Activated naive CD4-positive, alpha-beta T cell treated with anti-CD3 and anti-CD28 coated beads, Interleukin-2, amount 10 ng/mL, durations not matched to agents 7 days and 5 days (primary cell): ENCODE results near the gene BTBD18.

Source experiments
- CTCF ChIA-PET: fragments of 350-600 bp; sonication (Branson Sonifier 250); formaldehyde crosslinking; loops from one replicate; lab custom pipeline; 2021; ENCODE audit warnings: antibody characterized with exemption; lab: Charles Lee
- DNase-seq: peaks from one replicate; pipeline ENCODE4 v3.0.0-alpha.2; 2020
- H3K27ac Mint-ChIP-seq: one replicate; pipeline ENCODE4 v1.8.0; 2021; ENCODE audit warnings: mild to moderate bottlenecking, moderate library complexity, mixed read lengths
- H3K27me3 Mint-ChIP-seq: one replicate; pipeline ENCODE4 v1.8.0; 2021; ENCODE audit warnings: mild to moderate bottlenecking, mixed read lengths
- H3K36me3 Mint-ChIP-seq: one replicate; pipeline ENCODE4 v1.8.0; 2021; ENCODE audit warnings: mixed read lengths
- H3K4me1 Mint-ChIP-seq: one replicate; pipeline ENCODE4 v1.8.0; 2021; ENCODE audit warnings: mixed read lengths
- H3K4me3 Mint-ChIP-seq: one replicate; pipeline ENCODE4 v1.8.0; 2021; ENCODE audit warnings: mild to moderate bottlenecking, moderate library complexity, mixed read lengths
- H3K9me3 Mint-ChIP-seq: one replicate; pipeline ENCODE4 v1.8.0; 2021; ENCODE audit warnings: mixed read lengths

BTBD18 gene

GRCh38 chr11:57786436-57786835 is 34.8 kb upstream of the BTBD18 start:
- Mint-ChIP-seq H3K4me3 (no peak overlapping the region), H3K4me1 (peaks cover 28% of the 10 kb centered on the region), H3K9me3 (no peaks in the 10 kb centered on the region), H3K27ac (no peak overlapping the region), H3K27me3 (peaks cover 2% of the 10 kb centered on the region), H3K36me3 (peaks cover 2% of the 10 kb centered on the region)
- CTCF ChIA-PET = no interaction called here
- DNase-seq = no peak

GRCh38 chr11:57785072-57785471 is 33.5 kb upstream of the BTBD18 start:
- no peak for DNase-seq
- Mint-ChIP-seq H3K4me3 (no peak overlapping the region), H3K27me3 (peaks cover 3% of the 10 kb centered on the region), H3K27ac (no peak overlapping the region), H3K4me1 (peaks cover 27% of the 10 kb centered on the region), H3K9me3 (no peaks in the 10 kb centered on the region), H3K36me3 (no peaks in the 10 kb centered on the region)
- CTCF ChIA-PET = interaction anchor here (0.6 to 1.8 kb wide), 5 partner anchors 15 to 78 kb away, joined by 3 to 10 read pairs (median 3); partner anchors contain the start of gene BTBD18

- peaks cover 17% of the 10 kb centered on the region for H3K4me1 Mint-ChIP-seq
- H3K36me3 Mint-ChIP-seq = no peaks in the 10 kb centered on the region
- no peak overlapping the region for H3K4me3 Mint-ChIP-seq
- no peaks in the 10 kb centered on the region for H3K9me3 Mint-ChIP-seq
- CTCF ChIA-PET = no interaction called here
- H3K27ac Mint-ChIP-seq = no peak overlapping the region
- DNase-seq = no peak
- H3K27me3 Mint-ChIP-seq = peaks cover 3% of the 10 kb centered on the region
Observed at GRCh38 chr11:57781529-57781943, 29.9 kb upstream of the BTBD18 start.

- Mint-ChIP-seq H3K4me1 (peaks cover 20% of the 10 kb centered on the region), H3K36me3 (no peaks in the 10 kb centered on the region), H3K27ac (no peak overlapping the region), H3K9me3 (no peaks in the 10 kb centered on the region), H3K27me3 (peaks cover 3% of the 10 kb centered on the region), H3K4me3 (no peak overlapping the region)
- CTCF ChIA-PET = interaction anchor here (0.9 kb wide), 1 partner anchor 21 kb away, joined by 3 read pairs; no protein-coding TSS in a partner anchor
- DNase-seq = no peak
Observed at GRCh38 chr11:57779276-57779675, 27.7 kb upstream of the BTBD18 start.

- H3K27me3 Mint-ChIP-seq = peaks cover 3% of the 10 kb centered on the region
- CTCF ChIA-PET = interaction anchor here (0.9 kb wide), 1 partner anchor 22 kb away, joined by 3 read pairs; no protein-coding TSS in a partner anchor
- no peaks in the 10 kb centered on the region for H3K9me3 Mint-ChIP-seq
- no peak overlapping the region for H3K27ac Mint-ChIP-seq
- no peak for DNase-seq
- H3K36me3 Mint-ChIP-seq = no peaks in the 10 kb centered on the region
- peaks cover 20% of the 10 kb centered on the region for H3K4me1 Mint-ChIP-seq
- H3K4me3 Mint-ChIP-seq = no peak overlapping the region
Observed at GRCh38 chr11:57778318-57779037, 26.9 kb upstream of the BTBD18 start.

GRCh38 chr11:57777969-57778317 is 26.3 kb upstream of the BTBD18 start:
- no peak overlapping the region for H3K27ac Mint-ChIP-seq
- H3K4me3 Mint-ChIP-seq = no peak overlapping the region
- peaks cover 20% of the 10 kb centered on the region for H3K4me1 Mint-ChIP-seq
- no peak for DNase-seq
- no peaks in the 10 kb centered on the region for H3K9me3 Mint-ChIP-seq
- H3K27me3 Mint-ChIP-seq = peaks cover 3% of the 10 kb centered on the region
- CTCF ChIA-PET = interaction anchor here (2.1 kb wide), 1 partner anchor 23 kb away, joined by 5 read pairs; no protein-coding TSS in a partner anchor
- H3K36me3 Mint-ChIP-seq = no peaks in the 10 kb centered on the region

GRCh38 chr11:57776577-57777210 is 25.1 kb upstream of the BTBD18 start:
- H3K36me3 Mint-ChIP-seq = no peaks in the 10 kb centered on the region
- peaks cover 3% of the 10 kb centered on the region for H3K27me3 Mint-ChIP-seq
- no peak overlapping the region for H3K4me3 Mint-ChIP-seq
- no peak for DNase-seq
- no peak overlapping the region for H3K27ac Mint-ChIP-seq
- H3K4me1 Mint-ChIP-seq = peaks cover 16% of the 10 kb centered on the region
- CTCF ChIA-PET = interaction anchor here (2.1 kb wide), 1 partner anchor 24 kb away, joined by 5 read pairs; no protein-coding TSS in a partner anchor
- H3K9me3 Mint-ChIP-seq = no peaks in the 10 kb centered on the region

- Mint-ChIP-seq H3K27me3 (no peaks in the 10 kb centered on the region), H3K9me3 (no peaks in the 10 kb centered on the region), H3K4me1 (peaks cover 10% of the 10 kb centered on the region), H3K27ac (no peak overlapping the region), H3K4me3 (no peak overlapping the region), H3K36me3 (no peaks in the 10 kb centered on the region)
- CTCF ChIA-PET = interaction anchor here (2.1 kb wide), 1 partner anchor 25 kb away, joined by 5 read pairs; no protein-coding TSS in a partner anchor
- DNase-seq = no peak
Observed at GRCh38 chr11:57776031-57776521, 24.5 kb upstream of the BTBD18 start.

GRCh38 chr11:57775491-57775890 is 23.9 kb upstream of the BTBD18 start:
- CTCF ChIA-PET = no interaction called here
- H3K4me3 Mint-ChIP-seq = no peak overlapping the region
- H3K27ac Mint-ChIP-seq = no peak overlapping the region
- peaks cover 7% of the 10 kb centered on the region for H3K4me1 Mint-ChIP-seq
- H3K27me3 Mint-ChIP-seq = no peaks in the 10 kb centered on the region
- no peak for DNase-seq
- H3K9me3 Mint-ChIP-seq = no peaks in the 10 kb centered on the region
- H3K36me3 Mint-ChIP-seq = no peaks in the 10 kb centered on the region

GRCh38 chr11:57773026-57773598 is 21.5 kb upstream of the BTBD18 start:
- DNase-seq = no peak
- no peaks in the 10 kb centered on the region for H3K9me3 Mint-ChIP-seq
- H3K4me1 Mint-ChIP-seq = peaks cover 16% of the 10 kb centered on the region
- CTCF ChIA-PET = interaction anchor here (0.5 kb wide), 1 partner anchor 10 kb away, joined by 3 read pairs; no protein-coding TSS in a partner anchor
- no peak overlapping the region for H3K27ac Mint-ChIP-seq
- H3K36me3 Mint-ChIP-seq = no peaks in the 10 kb centered on the region
- H3K27me3 Mint-ChIP-seq = no peaks in the 10 kb centered on the region
- H3K4me3 Mint-ChIP-seq = no peak overlapping the region

GRCh38 chr11:57772562-57772961 is 20.9 kb upstream of the BTBD18 start:
- Mint-ChIP-seq H3K4me1 (peaks cover 17% of the 10 kb centered on the region), H3K9me3 (no peaks in the 10 kb centered on the region), H3K4me3 (no peak overlapping the region), H3K27ac (no peak overlapping the region), H3K36me3 (no peaks in the 10 kb centered on the region), H3K27me3 (no peaks in the 10 kb centered on the region)
- DNase-seq = no peak
- CTCF ChIA-PET = interaction anchor here (0.5 kb wide), 1 partner anchor 9 kb away, joined by 3 read pairs; no protein-coding TSS in a partner anchor

- Mint-ChIP-seq H3K36me3 (no peaks in the 10 kb centered on the region), H3K9me3 (no peaks in the 10 kb centered on the region), H3K4me1 (peaks cover 17% of the 10 kb centered on the region), H3K4me3 (no peak overlapping the region), H3K27me3 (no peaks in the 10 kb centered on the region), H3K27ac (no peak overlapping the region)
- CTCF ChIA-PET = no interaction called here
- DNase-seq = no peak
Observed at GRCh38 chr11:57771365-57771764, 19.7 kb upstream of the BTBD18 start.

GRCh38 chr11:57770793-57771192 is 19.2 kb upstream of the BTBD18 start:
- no peak for DNase-seq
- Mint-ChIP-seq H3K27ac (no peak overlapping the region), H3K36me3 (no peaks in the 10 kb centered on the region), H3K4me3 (no peak overlapping the region), H3K4me1 (peaks cover 17% of the 10 kb centered on the region), H3K27me3 (peaks cover 2% of the 10 kb centered on the region), H3K9me3 (no peaks in the 10 kb centered on the region)
- CTCF ChIA-PET = no interaction called here

GRCh38 chr11:57764972-57765371 is 13.4 kb upstream of the BTBD18 start:
- CTCF ChIA-PET = interaction anchor here (2.3 kb wide), 1 partner anchor 36 kb away, joined by 12 read pairs; no protein-coding TSS in a partner anchor
- Mint-ChIP-seq H3K27me3 (peaks cover 23% of the 10 kb centered on the region), H3K4me3 (no peak overlapping the region), H3K9me3 (no peaks in the 10 kb centered on the region), H3K36me3 (no peaks in the 10 kb centered on the region), H3K4me1 (peaks cover 30% of the 10 kb centered on the region), H3K27ac (no peak overlapping the region)
- no peak for DNase-seq
